Smooth muscle cell (in vitro differentiated cells): ENCODE data around the gene EIF4E1B. TPM values are rescaled to one million over a fixed set of nuclear protein-coding genes. Genes with fewer than 3 reads are reported as not detected.

Source experiments
- DNase-seq: peaks from one replicate; lab custom pipeline; 2025; ENCODE audit not compliant: unreplicated experiment; lab: John Stamatoyannopoulos, UW
- H2AFZ ChIP-seq: fragments of 200-600 bp; sonication (generic); 2 replicates; pipeline ENCODE4 v1.6.0; 2016; ENCODE audit warnings: antibody characterized with exemption, low read depth, mild to moderate bottlenecking
- H3F3A ChIP-seq: fragments of 200-600 bp; sonication (generic); 2 replicates; pipeline ENCODE4 v1.6.0; 2017; ENCODE audit warnings: antibody characterized with exemption, low read depth
- H3K27ac ChIP-seq: fragments of 200-600 bp; sonication (generic); 2 replicates; pipeline ENCODE4 v1.5.1; 2016; ENCODE audit warnings: low read depth, mild to moderate bottlenecking
- H3K27me3 ChIP-seq: fragments of 200-600 bp; sonication (generic); 2 replicates; pipeline ENCODE4 v1.6.1; 2016; ENCODE audit warnings: low read depth, mild to moderate bottlenecking
- H3K36me3 ChIP-seq: fragments of 200-600 bp; sonication (generic); 2 replicates; pipeline ENCODE4 v1.5.1; 2016; ENCODE audit warnings: low read depth
- H3K4me1 ChIP-seq: fragments of 200-600 bp; sonication (generic); 2 replicates; pipeline ENCODE4 v1.5.1; 2016; ENCODE audit warnings: low read depth
- H3K4me2 ChIP-seq: fragments of 200-600 bp; sonication (generic); 2 replicates; pipeline ENCODE4 v1.6.0; 2016; ENCODE audit warnings: mild to moderate bottlenecking
- H3K4me3 ChIP-seq: fragments of 200-600 bp; sonication (generic); 2 replicates; pipeline ENCODE4 v1.5.1; 2016; ENCODE audit warnings: mild to moderate bottlenecking
- H3K79me2 ChIP-seq: fragments of 200-600 bp; sonication (generic); 2 replicates; pipeline ENCODE4 v1.6.0; 2016; ENCODE audit warnings: low read depth, mild to moderate bottlenecking
- H3K9ac ChIP-seq: fragments of 200-600 bp; sonication (generic); 2 replicates; pipeline ENCODE4 v1.6.0; 2016; ENCODE audit warnings: low read depth
- H3K9me3 ChIP-seq: fragments of 200-600 bp; sonication (generic); replicated peaks from 2 replicates; pipeline ENCODE4 v1.5.1; 2016; ENCODE audit warnings: low read depth
- H4K20me1 ChIP-seq: fragments of 200-600 bp; sonication (generic); 2 replicates; pipeline ENCODE4 v1.6.0; 2016; ENCODE audit warnings: low read depth
- WGBS: methylation state at CpG from one replicate; pipeline ENCODE4 v1.1.7; 2016; ENCODE audit warnings: low lambda C conversion rate; 5-methylcytosine and 5-hydroxymethylcytosine counted together
- polyA plus RNA-seq: library from polyadenylated mRNA; unstranded; fragments of >200 nt; fragmentation: Nextera tagmentation; extraction: Ambion mirVana; gene quantifications from 2 replicates; pipeline ENCODE4 v1.2.1, GENCODE V29; 2016
- total RNA-seq: library from RNA; depleted of rRNA; stranded (reverse); fragments of >200 nt; gene quantifications from 2 replicates; pipeline ENCODE4 v1.2.3, GENCODE V29; 2014
- TF ChIP-seq, protein P1 (sequence below): fragments of 200-600 bp; sonication (generic); IDR thresholded peaks from 2 replicates; pipeline ENCODE4 v1.5.1; 2017; ENCODE audit warnings: borderline replicate concordance, mild to moderate bottlenecking, antibody characterized with exemption; ENCODE audit not compliant: insufficient read depth, poor library complexity, severe bottlenecking

EIF4E1B gene
- total and polyA plus RNA-seq, 2 experiments from 2014 or later, result not detected

GRCh38 chr5:176614805-176615478 lies 15.5 kb upstream of the EIF4E1B start:
- WGBS, result 38% methylated on average over 8 of the region's 8 CpGs
- no peak overlapping the region for H3K27ac ChIP-seq
- peak overlapping the region; percentile 65 for H3K4me2 ChIP-seq

DNA sequence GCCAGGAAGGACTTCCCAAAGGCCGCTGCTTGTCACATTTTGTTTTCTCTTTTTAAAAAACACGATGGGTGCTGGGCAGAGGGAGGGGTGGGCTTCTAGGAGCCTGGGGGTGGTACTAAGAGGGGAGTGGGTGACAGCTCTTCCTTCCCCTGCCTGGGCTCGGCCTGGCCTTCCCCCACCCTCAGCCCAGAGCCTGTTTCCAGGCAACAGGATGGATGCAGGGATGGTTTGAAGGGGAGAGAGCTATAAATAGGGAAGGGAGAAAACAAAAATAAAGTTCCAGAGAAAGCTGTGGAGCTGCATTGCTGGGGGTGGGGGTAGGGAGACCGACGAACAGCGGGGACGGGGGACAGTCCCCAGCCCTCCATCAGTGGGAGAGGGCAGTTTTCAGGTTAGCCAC lies 14.0 kb upstream of the EIF4E1B start:
- Histone ChIP-seq H2AFZ (no peak overlapping the region), H3K27me3 (peaks cover 53% of the 10 kb centered on the region), H3F3A (no peaks in the 10 kb centered on the region), H3K4me3 (no peak overlapping the region), H3K4me1 (peaks cover 6% of the 10 kb centered on the region), H3K4me2 (no peak overlapping the region), H3K36me3 (no peaks in the 10 kb centered on the region), H3K79me2 (no peaks in the 10 kb centered on the region), H4K20me1 (no peaks in the 10 kb centered on the region), H3K27ac (no peak overlapping the region), H3K9me3 (no peaks in the 10 kb centered on the region), H3K9ac (no peak overlapping the region)
- no peak for DNase-seq
- TF ChIP-seq, protein P1, sequence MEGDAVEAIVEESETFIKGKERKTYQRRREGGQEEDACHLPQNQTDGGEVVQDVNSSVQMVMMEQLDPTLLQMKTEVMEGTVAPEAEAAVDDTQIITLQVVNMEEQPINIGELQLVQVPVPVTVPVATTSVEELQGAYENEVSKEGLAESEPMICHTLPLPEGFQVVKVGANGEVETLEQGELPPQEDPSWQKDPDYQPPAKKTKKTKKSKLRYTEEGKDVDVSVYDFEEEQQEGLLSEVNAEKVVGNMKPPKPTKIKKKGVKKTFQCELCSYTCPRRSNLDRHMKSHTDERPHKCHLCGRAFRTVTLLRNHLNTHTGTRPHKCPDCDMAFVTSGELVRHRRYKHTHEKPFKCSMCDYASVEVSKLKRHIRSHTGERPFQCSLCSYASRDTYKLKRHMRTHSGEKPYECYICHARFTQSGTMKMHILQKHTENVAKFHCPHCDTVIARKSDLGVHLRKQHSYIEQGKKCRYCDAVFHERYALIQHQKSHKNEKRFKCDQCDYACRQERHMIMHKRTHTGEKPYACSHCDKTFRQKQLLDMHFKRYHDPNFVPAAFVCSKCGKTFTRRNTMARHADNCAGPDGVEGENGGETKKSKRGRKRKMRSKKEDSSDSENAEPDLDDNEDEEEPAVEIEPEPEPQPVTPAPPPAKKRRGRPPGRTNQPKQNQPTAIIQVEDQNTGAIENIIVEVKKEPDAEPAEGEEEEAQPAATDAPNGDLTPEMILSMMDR, result no peak
- 82% methylated on average over 7 of the region's 7 CpGs for WGBS

More at GRCh38 chr5:176614805-176615478, 15.5 kb upstream of the EIF4E1B start:
- Histone ChIP-seq H4K20me1 (no peaks in the 10 kb centered on the region), H3K9ac (no peak overlapping the region), H3K36me3 (no peaks in the 10 kb centered on the region), H2AFZ (no peak overlapping the region), H3K9me3 (no peaks in the 10 kb centered on the region), H3K4me3 (no peak overlapping the region), H3K27me3 (peaks cover 38% of the 10 kb centered on the region), H3K79me2 (no peaks in the 10 kb centered on the region), H3K4me1 (peaks cover 6% of the 10 kb centered on the region), H3F3A (peaks cover 3% of the 10 kb centered on the region)
- TF ChIP-seq, protein P1, result no peak
- no peak for DNase-seq

- Histone ChIP-seq H3K79me2 (no peaks in the 10 kb centered on the region), H3K4me2 (no peak overlapping the region), H3K27me3 (peaks cover 68% of the 10 kb centered on the region), H3K4me1 (peaks cover 6% of the 10 kb centered on the region), H3K36me3 (no peaks in the 10 kb centered on the region), H3K9me3 (no peaks in the 10 kb centered on the region), H3K9ac (no peak overlapping the region), H4K20me1 (no peaks in the 10 kb centered on the region), H3K4me3 (no peak overlapping the region), H2AFZ (no peak overlapping the region), H3F3A (no peaks in the 10 kb centered on the region), H3K27ac (no peak overlapping the region)
- TF ChIP-seq, protein P1, result no peak
- 56% methylated on average over 19 of the region's 19 CpGs for whole genome bisulfite sequencing
- DNase-seq, result no peak
Measured at GRCh38 chr5:176618783-176619182, 11.7 kb upstream of the EIF4E1B start.

- H3K4me3 ChIP-seq, result no peak overlapping the region
- H4K20me1 ChIP-seq, result no peaks in the 10 kb centered on the region
- H3K27ac ChIP-seq, result no peak overlapping the region
- 8% methylated on average over 15 of the region's 31 CpGs for WGBS
- H3F3A ChIP-seq, result no peaks in the 10 kb centered on the region
- no peaks in the 10 kb centered on the region for H3K9me3 ChIP-seq
- peaks cover 6% of the 10 kb centered on the region for H3K4me1 ChIP-seq
- peaks cover 71% of the 10 kb centered on the region for H3K27me3 ChIP-seq
- peak; percentile 19 for DNase-seq
- H3K36me3 ChIP-seq, result no peaks in the 10 kb centered on the region
- no peaks in the 10 kb centered on the region for H3K79me2 ChIP-seq
- H3K4me2 ChIP-seq, result no peak overlapping the region
- no peak overlapping the region for H2AFZ ChIP-seq
- TF ChIP-seq, protein P1, result peak; percentile 10
- no peak overlapping the region for H3K9ac ChIP-seq
Measured at GRCh38 chr5:176619203-176619568, 11.3 kb upstream of the EIF4E1B start.
